ENCODE measurements around the gene RGS7.

GRCh38 chr1:240790856-240791255 is 566.1 kb downstream of the RGS7 start:
- TF ChIP-seq CTCF (IDR thresholded peaks at IDR 0.05 in 2 of 3, conservative IDR thresholded peaks at IDR 0.05 in 1 of 3; ENCODE audit: control insufficient read depth in 2 of 3, extremely low read depth in 1 of 3, insufficient read depth in 1 of 3, low read depth in 3 of 3, low read length in 3 of 3), result no peak
- no peak for TF ChIP-seq ATF3 (IDR thresholded peaks at IDR 0.05; ENCODE audit: borderline replicate concordance, extremely low read depth, low read depth, low read length)
- TF ChIP-seq E4F1 (IDR thresholded peaks at IDR 0.05; ENCODE audit: borderline replicate concordance, partially characterized antibody), result no peak
- TF ChIP-seq ZNF687 (IDR thresholded peaks at IDR 0.05), result no peak
- no peak for TF ChIP-seq RAD21 (IDR thresholded peaks at IDR 0.05; ENCODE audit: insufficient read depth, low read depth, low read length)
- TF ChIP-seq HSF1 (IDR thresholded peaks at IDR 0.05; ENCODE audit: low read depth, low read length), result no peak

Data from GM12878 (cell line).